ENCODE results near the gene NEK8. TPM values are rescaled to one million over a fixed set of nuclear protein-coding genes. Genes with fewer than 3 reads are reported as not detected.

NEK8 gene
- total RNA-seq, 4 donors from 2014 or later: 3.9 to 14.0 (median 8.1) TPM

DNA sequence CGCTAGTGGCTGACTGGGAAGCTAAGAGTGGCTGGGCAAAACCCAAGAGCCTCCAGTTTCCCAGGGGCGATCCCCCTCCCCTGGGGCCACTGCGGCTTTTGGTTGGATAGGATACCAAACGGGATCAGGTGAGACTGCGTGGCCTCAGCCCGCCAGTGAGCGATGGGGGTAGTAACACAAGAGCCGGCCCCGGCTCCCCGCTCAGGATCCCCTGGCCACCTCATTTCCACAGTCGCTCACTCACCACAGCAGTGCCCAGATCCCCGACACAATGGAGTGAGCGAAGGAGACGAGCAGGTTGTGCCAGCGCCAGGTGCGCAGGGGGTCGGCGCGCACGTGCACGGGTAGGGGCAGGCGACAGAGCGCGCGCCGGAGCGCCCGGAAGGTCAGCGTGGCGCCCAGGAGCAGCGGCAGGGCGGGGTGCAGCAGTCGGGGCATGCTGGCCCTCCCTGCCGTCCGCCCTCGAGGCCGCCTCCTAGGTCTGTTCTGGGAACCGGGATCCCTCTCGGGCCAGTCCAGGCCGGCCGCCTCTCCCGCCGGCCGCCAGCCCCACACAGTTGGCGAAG lies 2.8 kb upstream of the NEK8 start:
- H3K36me3 ChIP-seq: peaks cover 33 to 36% of the 10 kb centered on the region in 2 donors
- intact Hi-C loops (cut with DNase I): loop anchor here (5.0 kb wide), 2 partner anchors 78 to 227 kb away; partner anchors contain the start of genes BLTP2 and PHF12

DNA sequence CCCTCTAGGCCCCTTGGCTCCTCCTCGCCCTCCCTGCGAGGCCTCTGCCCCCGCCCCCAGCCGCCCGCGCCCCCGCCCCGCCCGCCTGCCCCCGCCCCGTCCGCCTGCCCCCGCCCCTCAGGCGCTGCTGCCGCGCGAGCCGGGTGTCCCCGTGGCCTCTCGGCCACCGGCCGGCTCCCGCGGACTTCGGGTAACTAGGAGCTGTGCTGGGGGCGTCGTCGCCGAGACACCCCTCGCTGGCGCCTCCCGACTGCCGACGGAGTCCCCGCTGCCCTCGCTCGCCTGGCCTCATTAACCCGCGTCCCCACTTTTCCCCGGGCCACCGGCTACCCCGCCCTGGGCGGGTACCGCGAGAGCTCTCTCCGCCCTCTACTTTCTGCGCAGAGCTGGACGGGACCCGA lies 2.4 kb upstream of the NEK8 start, which contains the start of gene TLCD1:
Gene TLCD1 (minus strand): TSS at position 8 of the 401 bp plus-strand sequence. CDS start 136 bp downstream, outside the sequence.
- TF ChIP-seq POLR2A (IDR thresholded peaks at IDR 0.05): no peak
- TF ChIP-seq, protein P1, sequence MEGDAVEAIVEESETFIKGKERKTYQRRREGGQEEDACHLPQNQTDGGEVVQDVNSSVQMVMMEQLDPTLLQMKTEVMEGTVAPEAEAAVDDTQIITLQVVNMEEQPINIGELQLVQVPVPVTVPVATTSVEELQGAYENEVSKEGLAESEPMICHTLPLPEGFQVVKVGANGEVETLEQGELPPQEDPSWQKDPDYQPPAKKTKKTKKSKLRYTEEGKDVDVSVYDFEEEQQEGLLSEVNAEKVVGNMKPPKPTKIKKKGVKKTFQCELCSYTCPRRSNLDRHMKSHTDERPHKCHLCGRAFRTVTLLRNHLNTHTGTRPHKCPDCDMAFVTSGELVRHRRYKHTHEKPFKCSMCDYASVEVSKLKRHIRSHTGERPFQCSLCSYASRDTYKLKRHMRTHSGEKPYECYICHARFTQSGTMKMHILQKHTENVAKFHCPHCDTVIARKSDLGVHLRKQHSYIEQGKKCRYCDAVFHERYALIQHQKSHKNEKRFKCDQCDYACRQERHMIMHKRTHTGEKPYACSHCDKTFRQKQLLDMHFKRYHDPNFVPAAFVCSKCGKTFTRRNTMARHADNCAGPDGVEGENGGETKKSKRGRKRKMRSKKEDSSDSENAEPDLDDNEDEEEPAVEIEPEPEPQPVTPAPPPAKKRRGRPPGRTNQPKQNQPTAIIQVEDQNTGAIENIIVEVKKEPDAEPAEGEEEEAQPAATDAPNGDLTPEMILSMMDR (IDR thresholded peaks at IDR 0.05): no peak
- peaks cover 20 to 22% of the 10 kb centered on the region in 2 donors for H3K4me1 ChIP-seq
- peaks cover 28 to 35% of the 10 kb centered on the region in 2 donors for H3K36me3 ChIP-seq
- H3K27me3 ChIP-seq: no peaks in the 10 kb centered on the region
- 2% methylated on average over 11 of the region's 49 CpGs; no CpG with 5 or more reads in 1 of the 2 donors for WGBS, 2 donors
- peak; percentile 77 to 80 for DNase-seq
- peak within 1 kb of the TSS; percentile 92 to 98 (median 94) for H3K27ac ChIP-seq
- no peaks in the 10 kb centered on the region for H3K9me3 ChIP-seq
- intact Hi-C loops (cut with DNase I): loop anchor here (5.0 kb wide), 2 partner anchors 79 to 226 kb away; partner anchors contain the start of genes BLTP2 and PHF12
- peak within 1 kb of the TSS in 2 of 3 donors; percentile 34 to 55 for H3K4me3 ChIP-seq (replicated peaks in 1 of 3)

More for the DNA sequence above, 2.8 kb upstream of the NEK8 start:
- H3K4me3 ChIP-seq (replicated peaks in 1 of 3): peak overlapping the region in 1 of 3 donors; percentile 55
- WGBS, 2 donors: 1 to 3% methylated on average over 10 to 11 of the region's 45 CpGs
- peaks cover 25 to 27% of the 10 kb centered on the region in 2 donors for H3K4me1 ChIP-seq
- no peaks in the 10 kb centered on the region for H3K27me3 ChIP-seq
- TF ChIP-seq, protein P1 (IDR thresholded peaks at IDR 0.05): no peak
- peak in 1 of 2 donors; percentile 47 for TF ChIP-seq POLR2A (IDR thresholded peaks at IDR 0.05)
- no peaks in the 10 kb centered on the region for H3K9me3 ChIP-seq
- peak overlapping the region; percentile 5 to 98 (median 49) for H3K27ac ChIP-seq
- DNase-seq: peak in 1 of 2 donors; percentile 86

DNA sequence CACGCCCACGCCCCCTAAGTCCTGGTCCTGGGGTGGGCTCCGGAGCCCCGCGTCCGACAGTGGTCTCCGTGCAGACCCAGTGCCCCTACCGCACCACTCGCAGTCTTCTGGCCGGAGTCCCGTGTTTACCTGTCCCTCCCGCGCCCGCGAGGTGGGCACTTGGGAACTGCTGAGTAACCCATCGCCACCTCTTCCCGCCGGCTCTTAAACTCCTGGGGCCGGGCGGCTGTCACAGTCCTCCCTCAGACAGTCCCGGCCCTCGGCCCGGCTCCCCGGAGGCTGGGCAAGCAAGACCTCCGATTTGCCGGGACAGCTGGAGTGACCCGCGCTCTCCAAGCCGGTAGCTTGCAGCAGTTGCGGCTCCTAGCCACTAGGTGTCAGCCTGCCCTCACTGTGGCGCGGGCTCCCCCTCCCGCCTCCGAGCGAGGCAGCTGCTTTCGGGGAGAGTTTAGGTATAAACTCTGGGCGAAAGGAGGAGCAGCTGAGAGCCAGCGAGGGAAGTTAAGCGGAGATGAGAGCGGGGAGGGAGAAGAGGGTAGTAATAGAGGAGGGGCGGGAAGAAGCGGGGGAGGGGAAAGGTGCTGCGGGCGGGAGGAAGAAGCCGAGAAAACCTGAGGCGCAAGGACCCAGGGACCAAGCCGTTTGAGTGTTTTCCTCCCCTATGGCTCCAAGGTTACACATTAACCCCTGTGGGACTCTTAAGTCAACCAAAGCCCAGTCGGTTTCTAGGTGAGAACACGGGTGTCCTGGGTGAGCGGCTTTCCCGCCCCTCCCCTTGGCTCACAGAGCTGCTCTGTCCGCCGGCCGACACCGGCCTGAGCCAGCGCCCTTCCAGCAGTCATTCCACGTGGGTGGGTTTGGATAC lies 1.7 kb upstream of the NEK8 start:
- intact Hi-C loops (cut with DNase I): loop anchor here (5.0 kb wide), 2 partner anchors 80 to 225 kb away; partner anchors contain the start of genes BLTP2 and PHF12
- Histone ChIP-seq H3K27ac (peak overlapping the region; percentile 92 to 98 (median 94)), H3K27me3 (no peaks in the 10 kb centered on the region), H3K4me3 (replicated peaks in 1 of 3) (peak overlapping the region in 2 of 3 donors; percentile 34 to 55), H3K9me3 (no peaks in the 10 kb centered on the region), H3K36me3 (peaks cover 26 to 29% of the 10 kb centered on the region in 2 donors), H3K4me1 (peaks cover 16% of the 10 kb centered on the region in 2 donors)
- WGBS, 2 donors: 1% methylated on average over 32 to 36 of the region's 57 CpGs
- peak in 1 of 2 donors; percentile 20 for TF ChIP-seq POLR2A (IDR thresholded peaks at IDR 0.05)
- TF ChIP-seq, protein P1 (IDR thresholded peaks at IDR 0.05): peak in 5 of 6 experiments; percentile 99 to 100 (median 100)
- peak; percentile 96 for DNase-seq

DNA sequence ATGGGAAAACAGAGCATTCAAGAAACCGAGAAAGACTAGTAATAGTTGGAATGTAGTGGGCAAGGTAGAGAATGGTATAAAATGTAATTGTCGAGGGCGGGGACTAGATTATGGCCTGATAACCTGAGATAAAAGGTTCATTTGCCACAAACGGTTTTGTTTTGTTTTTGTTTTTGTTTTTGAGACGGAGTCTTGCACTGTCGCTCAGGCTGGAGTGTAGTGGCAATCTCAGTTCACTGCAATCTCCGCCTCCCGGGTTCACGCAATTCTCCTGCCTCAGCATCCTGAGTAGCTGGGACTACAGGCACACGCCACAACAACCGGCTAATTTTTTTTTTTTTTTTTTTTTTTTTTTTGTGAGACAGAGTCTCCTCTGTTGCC lies 1.4 kb downstream of the NEK8 start:
- Histone ChIP-seq H3K27me3 (no peaks in the 10 kb centered on the region), H3K9me3 (no peaks in the 10 kb centered on the region), H3K4me3 (replicated peaks in 1 of 3) (no peak overlapping the region), H3K4me1 (peaks cover 14 to 16% of the 10 kb centered on the region in 2 donors), H3K27ac (no peak overlapping the region), H3K36me3 (no peaks in the 10 kb centered on the region)
- DNase-seq: no peak
- WGBS, 2 donors: 90% methylated on average over 11 of the region's 11 CpGs
- TF ChIP-seq POLR2A (IDR thresholded peaks at IDR 0.05): no peak
- TF ChIP-seq, protein P1 (IDR thresholded peaks at IDR 0.05): no peak
- intact Hi-C loops (cut with DNase I): loop anchor here (5.0 kb wide), 2 partner anchors 83 to 222 kb away; partner anchors contain the start of genes BLTP2 and PHF12
